Endothelial cell of umbilical vein (primary cell): Measurements from ENCODE around the gene TOR1A.
"Not testable (repeated sequence)": the region's sequence is repeated elsewhere in the genome, so short reads cannot be mapped to it uniquely, and the experiment has no call there.

Source experiments
- POLR2AphosphoS5 ChIP-seq: IDR thresholded peaks from 2 replicates; pipeline ENCODE4 v1.6.1; 2012; ENCODE audit warnings: low read depth, mild to moderate bottlenecking, control low read depth, low read length, moderate library complexity; ENCODE audit not compliant: insufficient read depth
- TF ChIP-seq, protein P1 (sequence below), 2 donors: IDR thresholded peaks; 1 replicate in 1 of 2; 2 replicates in 1 of 2; pipeline ENCODE4 v1.5.1; 2011; ENCODE audit warnings: low read length in 2 of 2, mild to moderate bottlenecking in 2 of 2, moderate library complexity in 2 of 2, control low read depth in 1 of 2, inconsistent platforms in 1 of 2, low read depth in 1 of 2; ENCODE audit not compliant: insufficient read depth in 1 of 2; ENCODE audit errors: extremely low read depth in 1 of 2

DNA sequence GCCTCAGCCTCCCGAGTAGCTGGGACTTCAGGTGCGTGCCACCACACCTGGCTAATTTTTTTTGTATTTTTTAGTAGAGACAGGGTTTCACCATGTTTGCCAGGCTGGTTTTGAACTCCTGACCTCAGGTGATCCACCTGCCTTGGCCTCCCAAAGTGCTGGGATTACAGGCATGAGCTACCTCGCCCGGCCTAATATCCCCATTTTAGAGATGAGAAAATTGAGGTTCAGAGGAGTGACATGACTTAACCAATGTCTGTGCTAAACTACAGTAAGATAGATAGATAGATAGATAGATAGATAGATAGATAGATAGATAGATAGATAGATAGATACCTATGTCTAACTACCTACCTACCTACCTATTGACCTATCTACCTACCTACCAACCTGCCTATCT is 47.8 kb downstream of the TOR1A start:
- TF ChIP-seq, protein P1, sequence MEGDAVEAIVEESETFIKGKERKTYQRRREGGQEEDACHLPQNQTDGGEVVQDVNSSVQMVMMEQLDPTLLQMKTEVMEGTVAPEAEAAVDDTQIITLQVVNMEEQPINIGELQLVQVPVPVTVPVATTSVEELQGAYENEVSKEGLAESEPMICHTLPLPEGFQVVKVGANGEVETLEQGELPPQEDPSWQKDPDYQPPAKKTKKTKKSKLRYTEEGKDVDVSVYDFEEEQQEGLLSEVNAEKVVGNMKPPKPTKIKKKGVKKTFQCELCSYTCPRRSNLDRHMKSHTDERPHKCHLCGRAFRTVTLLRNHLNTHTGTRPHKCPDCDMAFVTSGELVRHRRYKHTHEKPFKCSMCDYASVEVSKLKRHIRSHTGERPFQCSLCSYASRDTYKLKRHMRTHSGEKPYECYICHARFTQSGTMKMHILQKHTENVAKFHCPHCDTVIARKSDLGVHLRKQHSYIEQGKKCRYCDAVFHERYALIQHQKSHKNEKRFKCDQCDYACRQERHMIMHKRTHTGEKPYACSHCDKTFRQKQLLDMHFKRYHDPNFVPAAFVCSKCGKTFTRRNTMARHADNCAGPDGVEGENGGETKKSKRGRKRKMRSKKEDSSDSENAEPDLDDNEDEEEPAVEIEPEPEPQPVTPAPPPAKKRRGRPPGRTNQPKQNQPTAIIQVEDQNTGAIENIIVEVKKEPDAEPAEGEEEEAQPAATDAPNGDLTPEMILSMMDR (IDR thresholded peaks at IDR 0.05; ENCODE audit: extremely low read depth in 1 of 2, insufficient read depth in 1 of 2, low read depth in 1 of 2, low read length in 2 of 2) = not testable (repeated sequence)
- not testable (repeated sequence) for TF ChIP-seq POLR2AphosphoS5
